Neuronal stem cell (in vitro differentiated cells): ENCODE measurements around the gene SUPT4H1.

Experiments
- DNase-seq: peaks from one replicate; pipeline ENCODE4 v3.0.0-alpha.2; 2013; ENCODE audit warnings: low spot score
- H2AFZ ChIP-seq: one replicate; pipeline ENCODE4 v1.6.1; 2013; ENCODE audit warnings: mild to moderate bottlenecking, low read length, inconsistent platforms
- H2AK5ac ChIP-seq: 2 replicates; pipeline ENCODE4 v1.6.1; 2013; ENCODE audit warnings: low read depth, mild to moderate bottlenecking, inconsistent platforms, low read length, moderate library complexity, mixed read lengths
- H2BK120ac ChIP-seq: 2 replicates; pipeline ENCODE4 v1.6.1; 2013; ENCODE audit warnings: low read depth, mild to moderate bottlenecking, inconsistent platforms, low read length, moderate library complexity, mixed read lengths
- H2BK12ac ChIP-seq: one replicate; pipeline ENCODE4 v1.6.1; 2013; ENCODE audit warnings: low read length, inconsistent platforms
- H2BK15ac ChIP-seq: 2 replicates; pipeline ENCODE4 v1.6.1; 2013; ENCODE audit warnings: mild to moderate bottlenecking, low read length, inconsistent platforms, mixed read lengths
- H2BK5ac ChIP-seq: one replicate; pipeline ENCODE4 v1.6.1; 2013; ENCODE audit warnings: inconsistent platforms, mild to moderate bottlenecking, low read length, moderate library complexity
- H3K14ac ChIP-seq: one replicate; pipeline ENCODE4 v1.6.1; 2013; ENCODE audit warnings: low read length, inconsistent platforms
- H3K18ac ChIP-seq: 2 replicates; pipeline ENCODE4 v1.6.1; 2013; ENCODE audit warnings: low read length, inconsistent platforms
- H3K23ac ChIP-seq: 2 replicates; pipeline ENCODE4 v1.6.1; 2013; ENCODE audit warnings: low read depth, mild to moderate bottlenecking, mixed read lengths, low read length, inconsistent platforms; ENCODE audit not compliant: poor library complexity
- H3K27ac ChIP-seq: replicated peaks from 3 replicates; pipeline ENCODE4 v1.5.1; 2013; ENCODE audit warnings: low read length, inconsistent platforms
- H3K27me3 ChIP-seq, 3 experiments: 2 replicates each; pipeline ENCODE4 v1.6.1; 2013; ENCODE audit warnings: low read length in 3 of 3, mild to moderate bottlenecking in 2 of 3, inconsistent platforms in 1 of 3, low read depth in 1 of 3, mixed read lengths in 1 of 3, moderate library complexity in 1 of 3; ENCODE audit not compliant: control insufficient read depth in 3 of 3, insufficient read depth in 3 of 3
- H3K36me3 ChIP-seq, 2 donors: replicated peaks in 1 of 2; 2 replicates each; pipeline ENCODE4 v1.6.1; 2013; ENCODE audit warnings: low read length in 2 of 2; ENCODE audit not compliant: control insufficient read depth in 2 of 2, insufficient read depth in 2 of 2
- H3K4ac ChIP-seq: 2 replicates; pipeline ENCODE4 v1.6.1; 2013; ENCODE audit warnings: inconsistent platforms, mild to moderate bottlenecking, low read length, moderate library complexity
- H3K4me1 ChIP-seq, 2 donors: 1 replicate in 1 of 2; 2 replicates in 1 of 2; pipeline ENCODE4 v1.6.1; 2013; ENCODE audit warnings: low read length in 2 of 2, low read depth in 1 of 2; ENCODE audit not compliant: control insufficient read depth in 2 of 2, insufficient read depth in 1 of 2
- H3K4me2 ChIP-seq: one replicate; pipeline ENCODE4 v1.6.1; 2013; ENCODE audit warnings: mild to moderate bottlenecking, low read length, inconsistent platforms; ENCODE audit not compliant: insufficient read depth, poor library complexity, severe bottlenecking
- H3K4me3 ChIP-seq, 2 donors: 2 replicates each; pipeline ENCODE4 v1.5.1; 2013; ENCODE audit warnings: low read length in 2 of 2, mild to moderate bottlenecking in 2 of 2, inconsistent platforms in 1 of 2, moderate library complexity in 1 of 2
- H3K79me1 ChIP-seq: one replicate; pipeline ENCODE4 v1.6.1; 2013; ENCODE audit warnings: low read depth, mild to moderate bottlenecking, inconsistent platforms, low read length, moderate library complexity
- H3K9ac ChIP-seq: one replicate; pipeline ENCODE4 v1.6.1; 2013; ENCODE audit warnings: mild to moderate bottlenecking, low read depth, low read length, inconsistent platforms; ENCODE audit not compliant: poor library complexity
- H3K9me3 ChIP-seq, 2 donors: replicated peaks in 1 of 2; 2 replicates each; pipeline versions ENCODE3 to v1.6.1; 2013; ENCODE audit warnings: low read length in 2 of 2, mild to moderate bottlenecking in 2 of 2, inconsistent platforms in 1 of 2, low read depth in 1 of 2, mixed read lengths in 1 of 2, moderate library complexity in 1 of 2; ENCODE audit not compliant: control insufficient read depth in 2 of 2, insufficient read depth in 1 of 2
- H4K8ac ChIP-seq: one replicate; pipeline ENCODE4 v1.6.1; 2013; ENCODE audit warnings: low read depth, mild to moderate bottlenecking, inconsistent platforms, low read length, moderate library complexity
- H4K91ac ChIP-seq: one replicate; pipeline ENCODE4 v1.6.1; 2013; ENCODE audit warnings: low read length, low read depth, mild to moderate bottlenecking, inconsistent platforms; ENCODE audit not compliant: poor library complexity
- WGBS, 2 donors: extraction: QIAGEN DNeasy Blood & Tissue Kit; methylation state at CpG; one replicate each; pipeline ENCODE4 v1.1.7; 2013; ENCODE audit warnings: missing lambda C conversion rate in 2 of 2, mixed read lengths in 1 of 2; ENCODE audit not compliant: insufficient read length in 2 of 2, insufficient replicate concordance in 1 of 2; ENCODE audit errors: extremely low coverage in 2 of 2; 5-methylcytosine and 5-hydroxymethylcytosine counted together

Gene SUPT4H1

DNA sequence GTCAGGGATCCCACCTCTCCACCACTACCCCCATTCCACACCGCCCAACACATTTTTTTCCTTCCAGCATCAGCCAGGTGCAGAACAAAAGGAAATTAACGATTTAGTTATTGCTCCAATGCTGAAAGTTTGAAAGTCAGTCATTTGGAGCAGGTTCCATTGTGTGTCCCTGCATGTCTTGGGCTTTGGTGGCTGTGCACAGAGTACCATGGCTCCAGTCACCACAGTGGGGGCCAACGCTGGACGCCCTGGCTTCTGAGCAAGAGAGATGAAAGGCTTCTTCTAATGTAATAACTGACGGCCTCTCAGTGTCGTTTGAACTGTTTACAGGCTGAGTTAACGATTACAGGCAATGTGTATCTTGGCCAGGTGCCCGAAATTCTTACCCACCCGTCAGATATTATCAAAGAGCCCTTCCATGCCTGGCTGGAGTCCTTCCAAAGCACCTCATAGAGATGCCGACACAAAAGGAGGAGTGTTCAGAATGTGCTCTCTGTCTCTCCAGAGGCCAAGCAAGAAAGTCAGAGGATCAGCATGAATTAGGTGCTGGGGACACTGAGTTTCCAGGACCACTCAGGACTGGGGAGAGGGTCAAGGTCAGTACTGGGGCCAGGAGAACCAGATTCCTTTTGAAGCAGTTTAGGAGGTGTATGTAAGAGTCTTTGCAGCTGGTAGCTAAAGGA is 39.4 kb upstream of the SUPT4H1 start:
- Histone ChIP-seq H3K4ac (no peak overlapping the region), H3K23ac (no peak overlapping the region), H2BK15ac (no peak overlapping the region), H3K27me3 (peaks cover 0 to 3% (median 0%) of the 10 kb centered on the region in 3 experiments), H3K14ac (no peak overlapping the region), H3K18ac (no peak overlapping the region), H3K9ac (no peak overlapping the region), H3K36me3 (no peaks in the 10 kb centered on the region), H2AFZ (no peak overlapping the region), H3K4me1 (peaks cover 0 to 4% of the 10 kb centered on the region in 2 donors), H2BK120ac (no peak overlapping the region), H3K4me3 (no peak overlapping the region), H4K91ac (no peak overlapping the region), H3K27ac (no peak overlapping the region), H3K79me1 (no peaks in the 10 kb centered on the region), H3K9me3 (peaks cover 0 to 2% of the 10 kb centered on the region in 2 donors), H2BK12ac (no peak overlapping the region), H2AK5ac (no peak overlapping the region), H4K8ac (no peak overlapping the region), H2BK5ac (no peak overlapping the region), H3K4me2 (no peak overlapping the region)
- no CpG with 5 or more reads among the region's 10 CpGs for WGBS, 2 donors
- DNase-seq = no peak

DNA sequence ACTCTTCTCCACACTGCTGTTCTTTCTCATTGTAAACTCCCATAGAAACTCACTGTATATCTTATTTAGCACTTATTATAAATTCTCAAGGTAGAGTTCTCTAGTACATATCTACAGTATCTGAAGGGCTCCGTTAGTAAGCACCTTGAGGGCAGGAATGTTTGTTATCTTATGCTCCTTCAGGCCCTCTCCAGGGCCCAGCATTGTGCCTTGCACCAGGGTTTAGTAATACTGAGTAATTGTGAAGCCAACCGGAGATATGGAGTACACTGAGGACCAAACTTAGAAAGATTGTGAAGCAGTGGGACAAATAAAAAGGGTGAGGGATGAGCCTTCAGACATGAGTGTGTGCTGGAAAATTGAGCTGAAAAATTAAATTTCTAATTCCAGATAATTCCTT is 38.9 kb upstream of the SUPT4H1 start:
- Histone ChIP-seq H3K4ac (no peak overlapping the region), H2AK5ac (no peak overlapping the region), H2BK12ac (no peak overlapping the region), H3K4me1 (peaks cover 0 to 4% of the 10 kb centered on the region in 2 donors), H3K36me3 (no peaks in the 10 kb centered on the region), H3K14ac (no peak overlapping the region), H3K9ac (no peak overlapping the region), H3K9me3 (peaks cover 0 to 2% of the 10 kb centered on the region in 2 donors), H3K23ac (no peak overlapping the region), H3K79me1 (no peaks in the 10 kb centered on the region), H3K4me2 (no peak overlapping the region), H3K18ac (no peak overlapping the region), H3K4me3 (no peak overlapping the region), H3K27me3 (peaks cover 0 to 3% (median 0%) of the 10 kb centered on the region in 3 experiments), H4K8ac (no peak overlapping the region), H2BK120ac (no peak overlapping the region), H2BK5ac (no peak overlapping the region), H2AFZ (no peak overlapping the region), H4K91ac (no peak overlapping the region), H2BK15ac (no peak overlapping the region), H3K27ac (no peak overlapping the region)
- DNase-seq = no peak
- no CpG with 5 or more reads among the region's 2 CpGs for WGBS, 2 donors

DNA sequence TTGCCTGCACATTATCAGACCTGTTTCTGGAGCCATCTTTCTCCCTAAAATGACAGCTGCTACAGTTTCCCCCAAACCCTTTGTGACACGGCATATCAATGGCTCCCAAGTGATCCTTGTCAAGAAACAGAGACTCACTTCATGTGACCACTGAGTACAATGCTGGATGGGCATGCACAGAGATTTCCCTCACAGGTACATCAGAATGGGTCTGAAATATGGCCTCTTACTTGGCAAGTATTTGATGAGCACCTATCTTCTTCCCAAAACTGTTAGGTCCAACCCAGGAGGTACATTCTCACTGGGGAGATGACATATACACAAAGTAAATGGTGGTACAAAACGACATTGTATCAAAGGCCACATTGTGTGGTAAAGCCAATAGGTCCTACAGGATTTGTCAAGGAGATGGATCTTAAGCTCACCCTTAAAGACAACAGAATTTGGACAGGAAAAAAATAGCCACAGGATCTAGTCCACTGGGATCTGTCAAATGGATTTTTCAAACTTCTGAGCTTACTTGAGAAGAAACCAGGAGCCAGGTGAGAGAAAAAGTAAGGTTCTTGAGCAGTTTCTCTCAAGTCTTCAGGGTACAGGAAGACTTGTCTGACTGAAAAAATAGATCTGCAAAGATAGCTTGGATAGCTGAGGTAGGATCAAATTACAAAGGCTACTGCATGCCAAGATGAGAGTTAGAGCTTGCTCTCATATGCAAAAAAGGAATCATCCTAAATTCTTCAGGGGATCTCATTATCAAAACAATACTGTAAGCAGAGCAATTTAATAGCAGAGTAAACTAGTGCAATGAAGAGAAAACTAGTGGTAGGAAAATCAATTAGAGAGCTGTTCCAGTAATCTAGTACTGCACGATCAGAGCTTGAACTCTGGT is 36.5 kb upstream of the SUPT4H1 start:
- H2AFZ ChIP-seq = no peak overlapping the region
- peaks cover 0 to 2% of the 10 kb centered on the region in 2 donors for H3K9me3 ChIP-seq
- H3K4me2 ChIP-seq = no peak overlapping the region
- no peaks in the 10 kb centered on the region for H3K36me3 ChIP-seq
- no peak overlapping the region for H3K23ac ChIP-seq
- no peak for DNase-seq
- H2BK15ac ChIP-seq = no peak overlapping the region
- H3K27ac ChIP-seq = no peak overlapping the region
- no peak overlapping the region for H3K4ac ChIP-seq
- H3K4me3 ChIP-seq = no peak overlapping the region
- H2BK120ac ChIP-seq = no peak overlapping the region
- H3K79me1 ChIP-seq = no peaks in the 10 kb centered on the region
- no peak overlapping the region for H2AK5ac ChIP-seq
- H2BK5ac ChIP-seq = no peak overlapping the region
- no peak overlapping the region for H4K91ac ChIP-seq
- no peak overlapping the region for H4K8ac ChIP-seq
- H3K9ac ChIP-seq = no peak overlapping the region
- WGBS, 2 donors = no CpG with 5 or more reads among the region's 3 CpGs
- peaks cover 0 to 3% (median 0%) of the 10 kb centered on the region in 3 experiments for H3K27me3 ChIP-seq
- no peak overlapping the region for H2BK12ac ChIP-seq
- peaks cover 4 to 5% of the 10 kb centered on the region in 2 donors for H3K4me1 ChIP-seq
- H3K14ac ChIP-seq = no peak overlapping the region
- no peak overlapping the region for H3K18ac ChIP-seq

DNA sequence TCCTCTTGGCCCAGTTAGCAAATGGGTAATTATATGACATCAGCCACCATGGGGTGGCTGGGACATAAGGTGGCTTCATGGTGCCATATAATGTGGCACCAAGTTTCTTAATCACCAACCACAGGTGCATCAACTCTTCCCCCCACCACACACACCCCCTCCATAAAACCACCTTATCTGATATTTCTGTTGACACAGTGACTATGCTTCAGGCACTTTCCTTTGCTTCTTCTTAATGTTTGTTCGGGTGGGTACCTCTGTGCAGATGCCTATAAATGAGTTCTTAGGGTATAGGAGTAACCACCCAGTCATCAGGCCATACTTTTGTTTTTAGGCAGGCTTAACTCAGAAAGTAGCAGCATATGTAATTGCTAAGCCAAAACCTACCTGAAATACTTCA is 35.8 kb upstream of the SUPT4H1 start:
- no peak overlapping the region for H3K27ac ChIP-seq
- H2BK5ac ChIP-seq = no peak overlapping the region
- H2AK5ac ChIP-seq = no peak overlapping the region
- no CpG with 5 or more reads among the region's 1 CpG for WGBS, 2 donors
- H4K91ac ChIP-seq = no peak overlapping the region
- peaks cover 4 to 5% of the 10 kb centered on the region in 2 donors for H3K4me1 ChIP-seq
- no peak overlapping the region for H3K4ac ChIP-seq
- no peak overlapping the region for H3K18ac ChIP-seq
- H2BK15ac ChIP-seq = no peak overlapping the region
- no peak for DNase-seq
- H2BK12ac ChIP-seq = no peak overlapping the region
- H4K8ac ChIP-seq = no peak overlapping the region
- no peak overlapping the region for H3K14ac ChIP-seq
- H3K4me3 ChIP-seq = no peak overlapping the region
- H3K36me3 ChIP-seq = no peaks in the 10 kb centered on the region
- no peak overlapping the region for H3K23ac ChIP-seq
- no peaks in the 10 kb centered on the region for H3K79me1 ChIP-seq
- H3K4me2 ChIP-seq = no peak overlapping the region
- no peak overlapping the region for H2AFZ ChIP-seq
- no peak overlapping the region for H3K9ac ChIP-seq
- peaks cover 0 to 3% (median 0%) of the 10 kb centered on the region in 3 experiments for H3K27me3 ChIP-seq
- no peak overlapping the region for H2BK120ac ChIP-seq
- peaks cover 0 to 2% of the 10 kb centered on the region in 2 donors for H3K9me3 ChIP-seq
